HepG2 (cell line): ENCODE results near the gene ADORA3. TPM values are rescaled to one million over a fixed set of nuclear protein-coding genes. Genes with fewer than 3 reads are reported as not detected.

Source experiments
- HNRNPLL ChIP-seq: fragments of 200-400 bp; formaldehyde crosslinking; IDR thresholded peaks from 2 replicates; pipeline ENCODE4 v1.6.1; 2017; ENCODE audit warnings: mild to moderate bottlenecking, low read depth, low read length; ENCODE audit not compliant: poor library complexity, severe bottlenecking
- MXD4 ChIP-seq: IDR thresholded peaks from 2 replicates; pipeline ENCODE4 v1.6.1; 2016; ENCODE audit warnings: mild to moderate bottlenecking, missing biosample characterization, missing genetic modification reagents
- NFATC3 ChIP-seq: sonication (generic); formaldehyde crosslinking; IDR thresholded peaks from 2 replicates; pipeline ENCODE4 v1.5.1; 2020; ENCODE audit warnings: mild to moderate bottlenecking, missing genetic modification reagents
- PRDM15 ChIP-seq: sonication (generic); formaldehyde crosslinking; IDR thresholded peaks from 2 replicates; pipeline ENCODE4 v1.4.0; 2020; ENCODE audit warnings: missing genetic modification reagents
- RELA ChIP-seq: sonication (generic); formaldehyde crosslinking; IDR thresholded peaks from 2 replicates; pipeline ENCODE4 v1.4.0; 2020; ENCODE audit warnings: missing genetic modification reagents
- SKI ChIP-seq: fragments of 450-650 bp; IDR thresholded peaks from one replicate; pipeline ENCODE4 v1.6.1; 2018; ENCODE audit warnings: mild to moderate bottlenecking; ENCODE audit not compliant: partially characterized antibody
- SNRNP70 ChIP-seq: fragments of 200-400 bp; formaldehyde crosslinking; IDR thresholded peaks from 2 replicates; pipeline ENCODE4 v1.6.1; 2017; ENCODE audit warnings: mild to moderate bottlenecking, low read depth, low read length, moderate library complexity
- TFE3 ChIP-seq: IDR thresholded peaks from 2 replicates; pipeline ENCODE4 v1.6.1; 2016
- YEATS4 ChIP-seq: sonication (generic); formaldehyde crosslinking; IDR thresholded peaks from 2 replicates; pipeline ENCODE4 v1.4.0; 2020; ENCODE audit warnings: missing genetic modification reagents, borderline replicate concordance
- ZBTB25 ChIP-seq: IDR thresholded peaks from 2 replicates; pipeline ENCODE4 v1.6.1; 2018; ENCODE audit warnings: missing genetic modification reagents
- ZNF281 ChIP-seq: sonication (generic); formaldehyde crosslinking; IDR thresholded peaks from 2 replicates; pipeline ENCODE4 v1.4.0; 2020; ENCODE audit warnings: missing genetic modification reagents, borderline replicate concordance
- ZNF367 ChIP-seq: sonication (generic); formaldehyde crosslinking; IDR thresholded peaks from 2 replicates; pipeline ENCODE4 v1.4.0; 2020; ENCODE audit warnings: missing genetic modification reagents, borderline replicate concordance
- ZNF709 ChIP-seq: sonication (generic); formaldehyde crosslinking; IDR thresholded peaks from 2 replicates; pipeline ENCODE4 v1.5.0; 2020; ENCODE audit warnings: mild to moderate bottlenecking, missing genetic modification reagents
- ZNF713 ChIP-seq: sonication (generic); formaldehyde crosslinking; IDR thresholded peaks from 2 replicates; pipeline ENCODE4 v1.4.0; 2020; ENCODE audit warnings: mild to moderate bottlenecking, missing genetic modification reagents
- ZNF770 ChIP-seq: sonication (generic); formaldehyde crosslinking; IDR thresholded peaks from 2 replicates; pipeline ENCODE4 v1.5.0; 2020; ENCODE audit warnings: mild to moderate bottlenecking, missing genetic modification reagents
- ZSCAN20 ChIP-seq: sonication (generic); formaldehyde crosslinking; IDR thresholded peaks from 2 replicates; pipeline ENCODE4 v1.4.0; 2020; ENCODE audit warnings: missing genetic modification reagents, mild to moderate bottlenecking, borderline replicate concordance
- polyA plus RNA-seq, 8 experiments: library from polyadenylated mRNA; depleted of rRNA in 3 of 8; stranded (reverse) in 7 of 8; unstranded in 1 of 8; fragments of >200 nt; fragmentation: Illumina TruSeq in 4 of 8; extraction: Trizol in 4 of 8; gene quantifications; 2 replicates each; pipeline versions ENCODE4 v1.2.1 to v1.2.3, GENCODE V29; 2011 to 2016; ENCODE audit warnings: low read depth in 4 of 8, missing spikeins in 1 of 8, mixed read lengths in 1 of 8; ENCODE audit not compliant: insufficient read depth in 1 of 8
- total RNA-seq, 5 experiments: library from RNA; depleted of rRNA; stranded (reverse); fragments of >200 nt; fragmentation: Illumina TruSeq; extraction: Trizol; gene quantifications; 2 replicates each; pipeline ENCODE4 v1.2.3, GENCODE V29; 2016; ENCODE audit warnings: low read depth in 1 of 5

Gene ADORA3
- total and polyA plus RNA-seq, 2 of the 13 experiments (the other 11 are each of a cell fraction or from before 2014, with no cell fraction given) = not detected

GRCh38 chr1:111507411-111508201 is 4.2 kb upstream of the ADORA3 start (continued):
- TF ChIP-seq HNRNPLL (peak; percentile 20), ZSCAN20 (0 out of 2 replicates have a peak, but pooled peaks have one; percentile 24), ZBTB25 (CRISPR knock-in tag) (0 out of 2 replicates have a peak, but pooled peaks have one; percentile 46), NFATC3 (CRISPR knock-in tag) (peak; percentile 56; the same call in 1 of the 2 replicates), ZNF713 (peak; percentile 74; the same call in 1 of the 2 replicates), ZNF770 (CRISPR knock-in tag) (0 out of 2 replicates have a peak, but pooled peaks have one; percentile 56), SKI (peak; percentile 10), ZNF709 (CRISPR knock-in tag) (peak; percentile 60), YEATS4 (CRISPR knock-in tag) (peak; percentile 58; the same call in 1 of the 2 replicates), SNRNP70 (no peak), TFE3 (CRISPR knock-in tag) (no peak), PRDM15 (CRISPR knock-in tag) (no peak), ZNF367 (CRISPR knock-in tag) (no peak), ZNF281 (peak; percentile 93), RELA (CRISPR knock-in tag) (0 out of 2 replicates have a peak, but pooled peaks have one; percentile 26), MXD4 (CRISPR knock-in tag) (peak; percentile 57; the same call in 1 of the 2 replicates)
